CD14-positive monocyte (primary cell): ENCODE measurements around the gene BEGAIN. TPM values are rescaled to one million over a fixed set of nuclear protein-coding genes. Genes with fewer than 3 reads are reported as not detected.

ENCODE experiments used
- DNase-seq, 3 donors: peaks; one replicate each; pipeline ENCODE4 v3.0.0-alpha.2; 2011 to 2022
- H2AFZ ChIP-seq: 2 replicates; pipeline ENCODE4 v1.6.0; 2012; ENCODE audit warnings: mild to moderate bottlenecking, low read depth, low read length, inconsistent platforms; ENCODE audit not compliant: insufficient read depth, poor library complexity, severe bottlenecking
- H3K27ac ChIP-seq, 2 donors: 1 replicate in 1 of 2; 2 replicates in 1 of 2; pipeline ENCODE4 v1.5.1; 2012 to 2013; ENCODE audit warnings: low read length in 2 of 2, control low read depth in 1 of 2, inconsistent platforms in 1 of 2, low read depth in 1 of 2, mild to moderate bottlenecking in 1 of 2
- H3K27me3 ChIP-seq, 2 donors: one replicate each; pipeline versions ENCODE4 v1.6.0 to v1.6.1; 2011 to 2013; ENCODE audit warnings: low read length in 2 of 2; ENCODE audit not compliant: control insufficient read depth in 2 of 2, insufficient read depth in 2 of 2
- H3K36me3 ChIP-seq, 2 donors: replicated peaks in 1 of 2; 1 replicate in 1 of 2; 2 replicates in 1 of 2; pipeline versions ENCODE4 v1.5.1 to v1.6.1; 2012 to 2013; ENCODE audit warnings: low read length in 2 of 2, control low read depth in 1 of 2, inconsistent platforms in 1 of 2, mild to moderate bottlenecking in 1 of 2; ENCODE audit not compliant: insufficient read depth in 2 of 2, control insufficient read depth in 1 of 2
- H3K4me1 ChIP-seq, 2 donors: 1 replicate in 1 of 2; 2 replicates in 1 of 2; pipeline versions ENCODE4 v1.5.1 to v1.6.1; 2012 to 2013; ENCODE audit warnings: low read length in 2 of 2, control low read depth in 1 of 2, inconsistent platforms in 1 of 2, mild to moderate bottlenecking in 1 of 2, moderate library complexity in 1 of 2; ENCODE audit not compliant: insufficient read depth in 2 of 2, control insufficient read depth in 1 of 2
- H3K4me2 ChIP-seq: replicated peaks from 2 replicates; pipeline ENCODE3; 2012; ENCODE audit warnings: low read length, moderate library complexity, mild to moderate bottlenecking; ENCODE audit not compliant: poor library complexity, severe bottlenecking; ENCODE audit errors: extremely low read depth
- H3K4me3 ChIP-seq, 3 experiments: fragments of 200-600 bp in 1 of 3; sonication (generic) in 1 of 3; replicated peaks in 1 of 3; 1 replicate in 2 of 3; 2 replicates in 1 of 3; pipeline ENCODE4 v1.5.1; 2011 to 2013; ENCODE audit warnings: low read length in 3 of 3, mild to moderate bottlenecking in 3 of 3, control low read depth in 2 of 3, low read depth in 2 of 3, inconsistent platforms in 1 of 3, moderate library complexity in 1 of 3
- H3K79me2 ChIP-seq: 2 replicates; pipeline ENCODE4 v1.6.0; 2012; ENCODE audit warnings: mild to moderate bottlenecking, control low read depth, inconsistent platforms, low read length, moderate library complexity; ENCODE audit not compliant: insufficient read depth
- H3K9ac ChIP-seq: 2 replicates; pipeline ENCODE4 v1.6.0; 2017; ENCODE audit warnings: low read length, mild to moderate bottlenecking; ENCODE audit not compliant: insufficient read depth, poor library complexity, severe bottlenecking
- H3K9me3 ChIP-seq, 2 donors: replicated peaks in 1 of 2; 1 replicate in 1 of 2; 2 replicates in 1 of 2; pipeline versions ENCODE4 v1.5.1 to v1.6.1; 2012 to 2013; ENCODE audit warnings: low read length in 2 of 2, control low read depth in 1 of 2; ENCODE audit not compliant: control insufficient read depth in 1 of 2, insufficient read depth in 1 of 2
- H4K20me1 ChIP-seq: 2 replicates; pipeline ENCODE4 v1.6.0; 2012; ENCODE audit warnings: mild to moderate bottlenecking, low read length, control low read depth, moderate library complexity; ENCODE audit not compliant: insufficient read depth
- H3K27ac Mint-ChIP-seq, 7 donors: one replicate each; pipeline ENCODE4 v1.8.0; 2020; ENCODE audit warnings: mild to moderate bottlenecking in 7 of 7, mixed read lengths in 7 of 7, moderate library complexity in 6 of 7, inconsistent platforms in 2 of 7
- H3K27me3 Mint-ChIP-seq, 3 donors: one replicate each; pipeline ENCODE4 v1.8.0; 2021 to 2022; ENCODE audit warnings: low read depth in 3 of 3, mild to moderate bottlenecking in 3 of 3, mixed read lengths in 3 of 3, moderate library complexity in 3 of 3, inconsistent platforms in 1 of 3
- H3K36me3 Mint-ChIP-seq, 2 donors: one replicate each; pipeline ENCODE4 v1.8.0; 2020; ENCODE audit warnings: mixed read lengths in 2 of 2, inconsistent platforms in 1 of 2, mild to moderate bottlenecking in 1 of 2
- H3K4me1 Mint-ChIP-seq: one replicate; pipeline ENCODE4 v1.8.0; 2020; ENCODE audit warnings: mild to moderate bottlenecking, mixed read lengths
- H3K4me3 Mint-ChIP-seq, 2 donors: one replicate each; pipeline ENCODE4 v1.8.0; 2020; ENCODE audit warnings: mild to moderate bottlenecking in 2 of 2, mixed read lengths in 2 of 2, moderate library complexity in 1 of 2
- H3K9me3 Mint-ChIP-seq, 7 donors: one replicate each; pipeline ENCODE4 v1.8.0; 2020 to 2022; ENCODE audit warnings: mixed read lengths in 7 of 7, mild to moderate bottlenecking in 6 of 7, moderate library complexity in 6 of 7, inconsistent platforms in 2 of 7
- CTCF ChIP-seq: fragments of 200-600 bp; IDR thresholded peaks from one replicate; pipeline ENCODE4 v1.8.0; 2022; ENCODE audit warnings: antibody characterized with exemption, mild to moderate bottlenecking
- WGBS: methylation state at CpG from one replicate; pipeline ENCODE4 v1.1.5; 2013; ENCODE audit warnings: missing lambda C conversion rate; ENCODE audit not compliant: insufficient coverage; 5-methylcytosine and 5-hydroxymethylcytosine counted together
- intact Hi-C, 2 donors: fragments of 100-400 bp; cut with micrococcal nuclease; formaldehyde crosslinking; loops; one replicate each; pipeline versions ENCODE4 v1.15.0 to v1.15.1; 2023
- polyA plus RNA-seq, 3 donors: library from polyadenylated mRNA; depleted of rRNA in 1 of 3; unstranded in 2 of 3; stranded (reverse) in 1 of 3; fragments of 300-500 nt in 2 of 3; fragments of >200 nt in 1 of 3; fragmentation: Illumina TruSeq in 2 of 3; gene quantifications; 1 replicate in 2 of 3; 2 replicates in 1 of 3; pipeline ENCODE4 v1.2.3, GENCODE V29; 2012 to 2021

The BEGAIN gene
- polyA plus RNA-seq, 3 donors: 0.25 to 0.45 TPM; not detected in 1

GRCh38 chr14:100526057-100526456, 61.2 kb downstream of the BEGAIN start:
- Mint-ChIP-seq H3K36me3 (peaks cover 13 to 27% of the 10 kb centered on the region in 2 donors), H3K27ac (no peak overlapping the region), H3K4me1 (peaks cover 3% of the 10 kb centered on the region), H3K9me3 (no peaks in the 10 kb centered on the region), H3K27me3 (peaks cover 0 to 2% (median 1%) of the 10 kb centered on the region in 3 donors), H3K4me3 (no peak overlapping the region)
- no peak for DNase-seq
- no peaks in the 10 kb centered on the region for H3K79me2 ChIP-seq
- H3K9ac ChIP-seq: no peak overlapping the region
- H2AFZ ChIP-seq: no peak overlapping the region
- H4K20me1 ChIP-seq: no peaks in the 10 kb centered on the region
- intact Hi-C loops: loop anchor here in 1 of 2 donors (5.0 kb wide), 1 partner anchor 126 kb away; no protein-coding TSS in a partner anchor
- H3K4me3 ChIP-seq: no peak overlapping the region
- no peak overlapping the region for H3K27ac ChIP-seq
- no peaks in the 10 kb centered on the region for H3K27me3 ChIP-seq
- no peaks in the 10 kb centered on the region for H3K9me3 ChIP-seq
- no peak overlapping the region for H3K4me2 ChIP-seq
- H3K4me1 ChIP-seq: no peaks in the 10 kb centered on the region
- no peak for TF ChIP-seq CTCF
- H3K36me3 ChIP-seq: peaks cover 27 to 29% of the 10 kb centered on the region in 2 donors
- 100% methylated on average over 1 of the region's 4 CpGs for WGBS

GRCh38 chr14:100525615-100526014, 61.6 kb downstream of the BEGAIN start:
- H3K36me3 Mint-ChIP-seq: peaks cover 10 to 23% of the 10 kb centered on the region in 2 donors
- no peak overlapping the region for H3K27ac Mint-ChIP-seq
- H3K4me1 Mint-ChIP-seq: peaks cover under 1% of the 10 kb centered on the region
- WGBS: 99% methylated on average over 11 of the region's 11 CpGs
- TF ChIP-seq CTCF: no peak
- Histone ChIP-seq H3K4me2 (no peak overlapping the region), H3K4me1 (no peaks in the 10 kb centered on the region), H3K9me3 (no peaks in the 10 kb centered on the region), H3K27ac (no peak overlapping the region), H2AFZ (no peak overlapping the region), H3K79me2 (no peaks in the 10 kb centered on the region), H3K9ac (no peak overlapping the region), H3K4me3 (no peak overlapping the region), H4K20me1 (no peaks in the 10 kb centered on the region), H3K36me3 (peaks cover 27 to 29% of the 10 kb centered on the region in 2 donors), H3K27me3 (no peaks in the 10 kb centered on the region)
- DNase-seq: peak in 1 of 3 donors; percentile 2
- H3K4me3 Mint-ChIP-seq: no peak overlapping the region
- peaks cover 0 to 1% (median 1%) of the 10 kb centered on the region in 3 donors for H3K27me3 Mint-ChIP-seq
- H3K9me3 Mint-ChIP-seq: no peaks in the 10 kb centered on the region
- intact Hi-C loops: loop anchor here in 1 of 2 donors (5.0 kb wide), 1 partner anchor 127 kb away; no protein-coding TSS in a partner anchor
